ENCODE data around the gene SLC10A7.

DNA sequence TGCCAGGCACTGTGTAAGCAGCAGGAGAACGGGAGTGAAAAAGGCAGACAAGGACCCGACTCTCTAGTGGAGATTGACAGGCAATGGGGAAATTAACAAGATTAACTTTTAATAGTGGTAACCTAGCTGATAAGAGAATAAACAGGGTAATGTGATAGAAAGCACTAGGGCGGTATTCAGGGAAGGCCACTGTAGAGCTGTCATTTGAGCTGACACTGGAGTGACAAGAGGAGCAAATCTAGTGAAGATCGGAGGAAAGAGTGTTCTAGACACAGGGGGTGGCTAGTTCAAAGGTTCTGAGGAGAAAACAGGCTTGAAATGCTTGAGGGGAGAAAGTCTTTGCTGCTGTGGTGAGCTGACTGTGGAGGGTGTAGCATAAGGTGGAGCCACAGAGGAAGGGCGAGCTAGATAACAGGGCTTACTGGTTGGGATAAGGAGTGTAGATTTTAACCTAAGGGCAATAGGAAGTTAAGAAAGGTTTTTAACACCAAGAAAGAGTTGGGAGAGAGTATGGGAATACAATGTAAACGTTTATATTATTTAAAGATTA lies 122.8 kb downstream of the SLC10A7 start:
- TF ChIP-seq, protein P1, sequence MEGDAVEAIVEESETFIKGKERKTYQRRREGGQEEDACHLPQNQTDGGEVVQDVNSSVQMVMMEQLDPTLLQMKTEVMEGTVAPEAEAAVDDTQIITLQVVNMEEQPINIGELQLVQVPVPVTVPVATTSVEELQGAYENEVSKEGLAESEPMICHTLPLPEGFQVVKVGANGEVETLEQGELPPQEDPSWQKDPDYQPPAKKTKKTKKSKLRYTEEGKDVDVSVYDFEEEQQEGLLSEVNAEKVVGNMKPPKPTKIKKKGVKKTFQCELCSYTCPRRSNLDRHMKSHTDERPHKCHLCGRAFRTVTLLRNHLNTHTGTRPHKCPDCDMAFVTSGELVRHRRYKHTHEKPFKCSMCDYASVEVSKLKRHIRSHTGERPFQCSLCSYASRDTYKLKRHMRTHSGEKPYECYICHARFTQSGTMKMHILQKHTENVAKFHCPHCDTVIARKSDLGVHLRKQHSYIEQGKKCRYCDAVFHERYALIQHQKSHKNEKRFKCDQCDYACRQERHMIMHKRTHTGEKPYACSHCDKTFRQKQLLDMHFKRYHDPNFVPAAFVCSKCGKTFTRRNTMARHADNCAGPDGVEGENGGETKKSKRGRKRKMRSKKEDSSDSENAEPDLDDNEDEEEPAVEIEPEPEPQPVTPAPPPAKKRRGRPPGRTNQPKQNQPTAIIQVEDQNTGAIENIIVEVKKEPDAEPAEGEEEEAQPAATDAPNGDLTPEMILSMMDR (IDR thresholded peaks at IDR 0.05), result no peak
- no peak for TF ChIP-seq POLR2AphosphoS5 (IDR thresholded peaks at IDR 0.05)
